Gastroesophageal sphincter (tissue), 3 donors: ENCODE data around the gene KLHL29.

ENCODE experiments used
- CTCF ChIP-seq, 4 experiments: fragments of 200-600 bp in 2 of 4; fragments of 450-650 bp in 2 of 4; sonication (generic) in 1 of 4; IDR thresholded peaks; one replicate each; pipeline ENCODE4 v1.5.1; 2017 to 2019; ENCODE audit warnings: antibody characterized with exemption in 4 of 4, mild to moderate bottlenecking in 2 of 4, moderate library complexity in 2 of 4
- EP300 ChIP-seq: sonication (generic); formaldehyde crosslinking; IDR thresholded peaks from one replicate; pipeline ENCODE4 v1.6.1; 2017; ENCODE audit warnings: antibody characterized with exemption, mild to moderate bottlenecking
- POLR2A ChIP-seq, 2 donors: fragments of 450-650 bp; IDR thresholded peaks; one replicate each; pipeline ENCODE4 v1.6.1; 2017; ENCODE audit warnings: antibody characterized with exemption in 2 of 2, mild to moderate bottlenecking in 2 of 2, moderate library complexity in 1 of 2
- POLR2AphosphoS5 ChIP-seq: sonication (generic); formaldehyde crosslinking; IDR thresholded peaks from one replicate; pipeline ENCODE4 v1.6.1; 2017; ENCODE audit warnings: antibody characterized with exemption

GRCh38 chr2:23512778-23513177 lies 127.8 kb downstream of the KLHL29 start:
- TF ChIP-seq CTCF (IDR thresholded peaks at IDR 0.05) (no peak), POLR2AphosphoS5 (no peak), POLR2A (IDR thresholded peaks at IDR 0.05) (no peak), EP300 (no peak)
